Chondrocyte (in vitro differentiated cells): Measurements from ENCODE around the gene DDX42. TPM values are rescaled to one million over a fixed set of nuclear protein-coding genes. Genes with fewer than 3 reads are reported as not detected.

Experiments
- DNase-seq: peaks from one replicate; pipeline ENCODE4 v3.0.0; 2021; ENCODE audit warnings: mixed read lengths, low spot score
- H3K27ac Mint-ChIP-seq: one replicate; pipeline ENCODE4 v1.8.0; 2021; ENCODE audit warnings: mild to moderate bottlenecking, moderate library complexity, mixed read lengths; ENCODE audit not compliant: unreplicated experiment
- H3K27me3 Mint-ChIP-seq: 2 replicates; pipeline ENCODE4 v1.8.0; 2021; ENCODE audit warnings: low read depth, mixed read lengths
- H3K36me3 Mint-ChIP-seq: 2 replicates; pipeline ENCODE4 v1.8.0; 2021; ENCODE audit warnings: low read depth, mixed read lengths
- H3K4me1 Mint-ChIP-seq: 2 replicates; pipeline ENCODE4 v1.8.0; 2021; ENCODE audit warnings: low read depth, mild to moderate bottlenecking, mixed read lengths
- H3K4me3 Mint-ChIP-seq: one replicate; pipeline ENCODE4 v1.8.0; 2021; ENCODE audit warnings: mild to moderate bottlenecking, moderate library complexity, mixed read lengths; ENCODE audit not compliant: unreplicated experiment
- H3K9me3 Mint-ChIP-seq: 2 replicates; pipeline ENCODE4 v1.8.0; 2021; ENCODE audit warnings: low read depth, mixed read lengths
- total RNA-seq: library from RNA; stranded (reverse); gene quantifications from 3 replicates; pipeline ENCODE4 v1.2.1, GENCODE V29; 2021
- TF ChIP-seq, protein P1 (sequence below): fragments of 200-600 bp; sonication (generic); IDR thresholded peaks from 2 replicates; pipeline ENCODE4 v1.5.0; 2021; ENCODE audit warnings: antibody characterized with exemption, mild to moderate bottlenecking, moderate library complexity

The DDX42 gene
- total RNA-seq, 1 donor from 2014 or later, result 99.0 TPM

GRCh38 chr17:63751806-63752205 lies 22.2 kb upstream of the DDX42 start:
- no peaks in the 10 kb centered on the region for H3K4me1 Mint-ChIP-seq
- no peak overlapping the region for H3K4me3 Mint-ChIP-seq
- H3K27me3 Mint-ChIP-seq, result no peaks in the 10 kb centered on the region
- H3K9me3 Mint-ChIP-seq, result no peaks in the 10 kb centered on the region
- H3K27ac Mint-ChIP-seq, result no peak overlapping the region
- DNase-seq, result no peak
- peaks cover 18% of the 10 kb centered on the region for H3K36me3 Mint-ChIP-seq
- TF ChIP-seq, protein P1, sequence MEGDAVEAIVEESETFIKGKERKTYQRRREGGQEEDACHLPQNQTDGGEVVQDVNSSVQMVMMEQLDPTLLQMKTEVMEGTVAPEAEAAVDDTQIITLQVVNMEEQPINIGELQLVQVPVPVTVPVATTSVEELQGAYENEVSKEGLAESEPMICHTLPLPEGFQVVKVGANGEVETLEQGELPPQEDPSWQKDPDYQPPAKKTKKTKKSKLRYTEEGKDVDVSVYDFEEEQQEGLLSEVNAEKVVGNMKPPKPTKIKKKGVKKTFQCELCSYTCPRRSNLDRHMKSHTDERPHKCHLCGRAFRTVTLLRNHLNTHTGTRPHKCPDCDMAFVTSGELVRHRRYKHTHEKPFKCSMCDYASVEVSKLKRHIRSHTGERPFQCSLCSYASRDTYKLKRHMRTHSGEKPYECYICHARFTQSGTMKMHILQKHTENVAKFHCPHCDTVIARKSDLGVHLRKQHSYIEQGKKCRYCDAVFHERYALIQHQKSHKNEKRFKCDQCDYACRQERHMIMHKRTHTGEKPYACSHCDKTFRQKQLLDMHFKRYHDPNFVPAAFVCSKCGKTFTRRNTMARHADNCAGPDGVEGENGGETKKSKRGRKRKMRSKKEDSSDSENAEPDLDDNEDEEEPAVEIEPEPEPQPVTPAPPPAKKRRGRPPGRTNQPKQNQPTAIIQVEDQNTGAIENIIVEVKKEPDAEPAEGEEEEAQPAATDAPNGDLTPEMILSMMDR, result no peak

DNA sequence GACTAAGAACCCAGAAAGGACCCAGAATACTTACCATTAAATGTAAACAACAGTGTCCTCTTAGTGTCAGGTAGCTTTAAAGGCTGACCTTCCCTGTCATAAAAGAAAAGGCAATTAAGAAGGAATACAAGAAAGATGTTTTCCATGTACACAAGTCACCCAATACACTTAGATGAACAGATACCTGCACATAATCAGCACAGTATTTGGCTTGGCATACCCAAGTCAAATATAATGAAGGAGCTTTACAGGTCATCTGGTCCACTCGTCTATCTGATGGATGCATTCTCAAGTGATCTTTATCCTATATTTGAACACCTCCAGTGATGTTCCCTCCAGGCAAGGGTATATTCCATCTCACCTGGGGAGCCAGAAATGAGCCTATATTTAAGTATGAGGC lies 21.3 kb upstream of the DDX42 start:
- H3K4me3 Mint-ChIP-seq, result no peak overlapping the region
- peaks cover 18% of the 10 kb centered on the region for H3K36me3 Mint-ChIP-seq

DNA sequence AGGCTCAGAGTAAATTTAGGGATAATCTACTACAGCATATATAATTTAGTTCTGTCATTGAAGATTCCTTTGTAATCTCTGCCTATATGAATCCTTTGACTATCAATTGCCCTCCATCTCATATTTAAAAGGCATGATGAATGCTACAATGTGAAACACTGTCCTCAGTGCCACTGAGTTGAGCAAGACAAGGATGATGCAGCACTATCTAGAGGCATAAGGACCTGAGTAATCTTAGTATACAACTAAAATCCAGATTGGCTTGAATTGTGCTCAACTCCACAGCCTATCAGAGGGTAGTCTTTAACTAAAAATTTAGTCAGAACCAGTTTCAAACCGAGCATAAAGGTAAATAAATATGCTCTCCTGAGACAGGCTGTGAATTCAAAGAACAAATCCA lies 20.8 kb upstream of the DDX42 start:
- no peaks in the 10 kb centered on the region for H3K9me3 Mint-ChIP-seq
- H3K36me3 Mint-ChIP-seq, result peaks cover 20% of the 10 kb centered on the region
- H3K27me3 Mint-ChIP-seq, result no peaks in the 10 kb centered on the region
- H3K4me1 Mint-ChIP-seq, result no peaks in the 10 kb centered on the region
- TF ChIP-seq, protein P1, result no peak
- H3K4me3 Mint-ChIP-seq, result no peak overlapping the region
- no peak for DNase-seq
- no peak overlapping the region for H3K27ac Mint-ChIP-seq

More for the DNA sequence above, 21.3 kb upstream of the DDX42 start:
- H3K4me1 Mint-ChIP-seq, result no peaks in the 10 kb centered on the region
- DNase-seq, result no peak
- H3K27me3 Mint-ChIP-seq, result no peaks in the 10 kb centered on the region
- H3K9me3 Mint-ChIP-seq, result no peaks in the 10 kb centered on the region
- no peak overlapping the region for H3K27ac Mint-ChIP-seq
- TF ChIP-seq, protein P1, result no peak

GRCh38 chr17:63754046-63754445 lies 19.9 kb upstream of the DDX42 start:
- Mint-ChIP-seq H3K36me3 (peaks cover 22% of the 10 kb centered on the region), H3K27me3 (no peaks in the 10 kb centered on the region), H3K9me3 (no peaks in the 10 kb centered on the region), H3K4me3 (no peak overlapping the region), H3K4me1 (no peaks in the 10 kb centered on the region), H3K27ac (no peak overlapping the region)
- DNase-seq, result no peak
- TF ChIP-seq, protein P1, result no peak

GRCh38 chr17:63758428-63758827 lies 15.5 kb upstream of the DDX42 start:
- TF ChIP-seq, protein P1, result no peak
- Mint-ChIP-seq H3K9me3 (no peaks in the 10 kb centered on the region), H3K4me3 (no peak overlapping the region), H3K4me1 (peaks cover 3% of the 10 kb centered on the region), H3K27me3 (no peaks in the 10 kb centered on the region), H3K36me3 (peaks cover 29% of the 10 kb centered on the region), H3K27ac (no peak overlapping the region)
- DNase-seq, result no peak
